Left lung (tissue), 10 donors: ENCODE results near the gene BLTP2. TPM values are rescaled to one million over a fixed set of nuclear protein-coding genes. Genes with fewer than 3 reads are reported as not detected.
A peak's percentile ranks its signal among the peaks of the same experiment; 100 is the strongest.

Experiments
- ATAC-seq: fragments of 200-7000 bp; cut with Tn5 transposase; one replicate; pipeline ENCODE4 v1.9.1; 2020; ENCODE audit warnings: moderate library complexity
- DNase-seq, 4 donors: peaks; one replicate each; pipeline ENCODE4 v3.0.0-alpha.2; 2013 to 2020
- H3K27ac ChIP-seq, 2 donors: fragments of 200-600 bp; sonication (generic) in 1 of 2; one replicate each; pipeline versions ENCODE4 v1.5.0 to v1.8.0; 2020 to 2021
- H3K27me3 ChIP-seq, 2 donors: fragments of 200-600 bp; sonication (generic) in 1 of 2; one replicate each; pipeline versions ENCODE4 v1.5.0 to v1.8.0; 2020 to 2021
- H3K36me3 ChIP-seq, 2 donors: fragments of 200-600 bp; sonication (generic) in 1 of 2; one replicate each; pipeline versions ENCODE4 v1.5.0 to v1.8.0; 2020 to 2021
- H3K4me1 ChIP-seq, 2 donors: fragments of 200-600 bp; one replicate each; pipeline ENCODE4 v1.8.0; 2021
- H3K4me3 ChIP-seq, 2 donors: fragments of 200-600 bp; sonication (generic) in 1 of 2; one replicate each; pipeline versions ENCODE4 v1.5.0 to v1.8.0; 2020 to 2021; ENCODE audit warnings: mild to moderate bottlenecking in 1 of 2
- H3K9me3 ChIP-seq, 2 donors: fragments of 200-600 bp; sonication (generic) in 1 of 2; one replicate each; pipeline versions ENCODE4 v1.5.0 to v1.8.0; 2020 to 2021
- intact Hi-C, 2 donors: fragments of 100-400 bp; cut with DNase I; formaldehyde crosslinking; loops; one replicate each; pipeline versions ENCODE4 v1.11.2 to v1.14.2; 2022
- polyA plus RNA-seq, 6 donors: library from polyadenylated mRNA; unstranded; fragments of 120-200 nt; gene quantifications; one replicate each; pipeline ENCODE4 v1.2.1, GENCODE V29; 2013; ENCODE audit not compliant: insufficient read length in 6 of 6
- total RNA-seq, 2 donors: library from RNA; stranded (reverse); fragmentation: NEBNext Ultra II Directional; extraction: Animal tissue kit (Norgen Biotek cat#: 25700); gene quantifications; one replicate each; pipeline ENCODE4 v1.2.1, GENCODE V29; 2021
- TF ChIP-seq, protein P1 (sequence below), 2 donors: fragments of 200-600 bp; sonication (generic) in 1 of 2; IDR thresholded peaks; one replicate each; pipeline versions ENCODE4 v1.5.0 to v1.8.0; 2021; ENCODE audit warnings: antibody characterized with exemption in 2 of 2
- donor health status: DM: no; HTN: yes; CAD: no.
- donor health status: DM: no; HTN: no; CAD: no.

BLTP2 gene
- total and polyA plus RNA-seq, 8 donors, result 86.8 to 184 (median 93.1) TPM

DNA sequence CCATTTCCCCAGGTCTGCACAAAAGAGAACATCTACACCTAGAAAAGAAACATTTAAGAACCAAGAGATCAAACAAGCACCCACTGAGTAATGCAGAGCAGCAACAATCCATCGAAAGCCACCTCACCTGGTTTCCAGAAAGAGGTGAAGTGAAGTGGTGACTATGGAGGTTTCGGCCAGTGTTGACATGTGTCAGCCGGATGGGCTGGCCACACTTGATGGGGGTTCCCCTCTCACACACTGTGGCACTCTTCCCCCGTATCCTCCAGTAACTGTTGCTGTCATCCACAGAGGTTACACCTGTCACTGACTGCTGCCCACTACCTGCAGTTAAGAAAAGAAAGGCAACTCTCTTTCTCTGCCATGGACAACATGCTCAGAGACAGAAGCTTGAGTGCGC lies 10.2 kb upstream of the BLTP2 start:
- peaks cover 0 to 8% of the 10 kb centered on the region in 2 donors for H3K4me1 ChIP-seq
- H3K27ac ChIP-seq, result no peak overlapping the region
- H3K9me3 ChIP-seq, result no peaks in the 10 kb centered on the region
- H3K27me3 ChIP-seq, result no peaks in the 10 kb centered on the region
- TF ChIP-seq, protein P1, sequence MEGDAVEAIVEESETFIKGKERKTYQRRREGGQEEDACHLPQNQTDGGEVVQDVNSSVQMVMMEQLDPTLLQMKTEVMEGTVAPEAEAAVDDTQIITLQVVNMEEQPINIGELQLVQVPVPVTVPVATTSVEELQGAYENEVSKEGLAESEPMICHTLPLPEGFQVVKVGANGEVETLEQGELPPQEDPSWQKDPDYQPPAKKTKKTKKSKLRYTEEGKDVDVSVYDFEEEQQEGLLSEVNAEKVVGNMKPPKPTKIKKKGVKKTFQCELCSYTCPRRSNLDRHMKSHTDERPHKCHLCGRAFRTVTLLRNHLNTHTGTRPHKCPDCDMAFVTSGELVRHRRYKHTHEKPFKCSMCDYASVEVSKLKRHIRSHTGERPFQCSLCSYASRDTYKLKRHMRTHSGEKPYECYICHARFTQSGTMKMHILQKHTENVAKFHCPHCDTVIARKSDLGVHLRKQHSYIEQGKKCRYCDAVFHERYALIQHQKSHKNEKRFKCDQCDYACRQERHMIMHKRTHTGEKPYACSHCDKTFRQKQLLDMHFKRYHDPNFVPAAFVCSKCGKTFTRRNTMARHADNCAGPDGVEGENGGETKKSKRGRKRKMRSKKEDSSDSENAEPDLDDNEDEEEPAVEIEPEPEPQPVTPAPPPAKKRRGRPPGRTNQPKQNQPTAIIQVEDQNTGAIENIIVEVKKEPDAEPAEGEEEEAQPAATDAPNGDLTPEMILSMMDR (IDR thresholded peaks at IDR 0.05), result no peak
- ATAC-seq, result no peak
- intact Hi-C loops, result no loop called here
- DNase-seq, result no peak
- H3K4me3 ChIP-seq, result no peak overlapping the region
- H3K36me3 ChIP-seq, result peaks cover 0 to 91% of the 10 kb centered on the region in 2 donors

DNA sequence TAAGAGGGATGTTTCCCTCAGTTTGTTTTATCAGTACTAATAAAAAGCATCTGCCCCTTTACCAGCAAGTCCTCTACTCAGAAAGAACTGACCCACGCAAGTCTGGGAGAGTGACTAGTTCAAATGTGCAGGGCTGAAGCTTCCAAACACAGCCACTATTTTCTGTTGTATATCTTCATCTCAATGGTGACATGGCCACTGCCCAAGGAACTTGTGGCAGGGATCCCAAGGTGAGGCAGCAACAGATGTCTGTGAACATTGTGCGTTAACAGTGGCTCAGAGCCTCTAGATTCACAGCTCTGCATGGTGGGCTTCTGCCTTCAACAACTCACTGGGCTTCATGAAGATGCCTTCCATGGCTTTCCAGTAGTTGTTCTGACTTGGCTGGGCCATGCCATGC lies 3.7 kb upstream of the BLTP2 start:
- TF ChIP-seq, protein P1 (IDR thresholded peaks at IDR 0.05), result no peak
- Histone ChIP-seq H3K36me3 (peaks cover 0 to 49% of the 10 kb centered on the region in 2 donors), H3K27ac (no peak overlapping the region), H3K4me3 (no peak overlapping the region), H3K9me3 (no peaks in the 10 kb centered on the region), H3K4me1 (peaks cover 22 to 29% of the 10 kb centered on the region in 2 donors), H3K27me3 (no peaks in the 10 kb centered on the region)
- no peak for ATAC-seq
- no peak for DNase-seq
- intact Hi-C loops, result no loop called here

DNA sequence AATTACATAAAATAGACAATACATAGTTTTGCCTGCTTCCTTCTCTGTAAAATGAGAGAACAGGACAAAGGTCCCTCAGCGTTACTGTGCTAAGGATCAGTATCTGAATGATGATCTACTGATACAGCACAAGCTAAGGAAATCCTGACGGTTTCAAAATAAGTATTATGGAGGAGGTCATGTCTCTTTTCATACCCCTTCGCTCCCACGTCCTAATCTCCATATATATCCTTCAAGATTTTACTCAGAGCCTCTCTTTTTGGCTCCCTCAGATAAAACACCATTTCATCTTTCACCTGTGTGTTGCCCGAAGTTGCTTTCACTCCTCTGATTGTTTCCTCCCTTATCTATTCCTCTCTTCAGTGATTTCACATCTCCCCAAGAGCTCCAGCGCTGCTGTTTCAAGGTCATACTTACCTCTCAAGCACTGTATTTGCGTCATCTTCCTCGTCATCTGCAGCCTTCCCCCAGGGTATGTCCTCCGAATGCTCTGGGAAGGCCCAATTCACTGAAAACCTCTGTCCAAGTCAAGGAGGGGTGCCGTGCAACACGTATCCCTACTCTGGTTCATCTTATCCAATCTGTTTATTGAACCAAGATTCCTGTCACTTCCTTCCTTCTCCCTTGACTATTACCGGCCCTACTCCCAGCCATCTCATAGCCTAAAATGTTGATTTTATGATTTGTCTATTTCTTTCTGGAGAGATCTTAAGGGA lies 1.2 kb upstream of the BLTP2 start:
- DNase-seq (no peak), ATAC-seq (peak; percentile 1)
- Histone ChIP-seq H3K4me3 (peak overlapping the region in 1 of 2 donors; percentile 97), H3K4me1 (peaks cover 29 to 46% of the 10 kb centered on the region in 2 donors), H3K36me3 (peaks cover 0 to 54% of the 10 kb centered on the region in 2 donors), H3K9me3 (no peaks in the 10 kb centered on the region), H3K27me3 (no peaks in the 10 kb centered on the region), H3K27ac (peak overlapping the region; percentile 92)
- TF ChIP-seq, protein P1 (IDR thresholded peaks at IDR 0.05), result no peak
- intact Hi-C loops, result no loop called here

DNA sequence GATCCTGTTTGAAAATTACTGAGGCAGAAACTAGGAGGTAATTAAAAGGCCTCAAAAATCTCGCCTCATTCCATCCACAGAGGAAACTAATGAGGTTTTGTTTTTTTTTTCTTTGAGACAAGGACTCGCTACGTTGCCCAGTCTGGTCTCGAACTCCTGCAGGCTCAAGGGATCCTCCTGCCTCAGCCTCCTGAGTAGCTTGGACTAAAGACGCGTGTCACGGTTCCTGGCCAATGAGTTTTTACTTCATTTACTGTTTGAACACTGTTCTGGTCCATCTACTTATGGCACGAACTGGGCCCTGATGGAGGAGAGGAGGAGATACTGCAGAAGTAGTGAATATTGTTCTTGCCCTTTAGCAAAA lies 600 bp upstream of the BLTP2 start:
- no peak for DNase-seq
- Histone ChIP-seq H3K36me3 (peaks cover 3 to 54% of the 10 kb centered on the region in 2 donors), H3K4me3 (peak overlapping the region; percentile 86 to 97), H3K4me1 (peaks cover 29 to 46% of the 10 kb centered on the region in 2 donors), H3K9me3 (no peaks in the 10 kb centered on the region), H3K27ac (peak overlapping the region; percentile 92), H3K27me3 (no peaks in the 10 kb centered on the region)
- TF ChIP-seq, protein P1 (IDR thresholded peaks at IDR 0.05), result no peak
- no peak for ATAC-seq
- intact Hi-C loops, result no loop called here

DNA sequence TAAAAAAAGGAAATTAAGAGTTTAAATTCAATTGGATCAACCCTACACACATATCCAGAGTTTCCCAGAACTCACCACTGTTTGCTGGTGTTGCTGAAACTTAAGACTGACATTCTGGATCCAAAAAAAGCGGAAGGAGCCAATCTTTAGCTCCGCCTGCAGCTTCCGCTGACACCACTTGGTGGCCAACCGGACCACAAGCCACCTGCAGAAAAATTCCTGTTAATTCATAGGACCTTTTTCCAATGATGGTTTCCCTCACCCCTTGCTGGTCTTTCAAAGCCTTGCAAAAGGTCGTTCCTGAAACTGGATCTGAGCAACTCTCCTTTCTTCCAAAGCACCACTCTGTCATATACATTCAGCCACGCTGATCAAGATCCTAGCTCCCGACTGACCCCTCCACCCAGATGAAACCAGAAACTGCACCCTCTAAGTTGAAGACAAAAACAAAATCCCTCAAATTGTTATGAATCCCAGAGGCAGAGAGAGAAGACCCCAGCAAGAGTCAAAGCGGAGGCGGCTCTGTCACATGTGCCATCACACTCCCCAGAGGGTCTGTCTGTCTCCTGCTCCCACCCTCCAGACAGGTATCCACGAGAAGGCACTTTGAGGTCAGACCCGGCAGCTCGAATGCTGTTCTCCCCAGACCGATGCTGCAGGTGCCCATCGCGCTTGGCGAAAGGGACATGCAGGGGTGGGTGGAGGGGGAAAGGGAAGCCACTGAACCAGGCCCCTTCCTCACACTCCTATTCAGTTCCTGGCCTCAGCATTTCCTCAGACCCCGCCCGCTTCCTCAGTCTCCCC lies 773 bp downstream of the BLTP2 start:
- ATAC-seq, result peak; percentile 17
- H3K4me1 ChIP-seq, result peaks cover 29 to 46% of the 10 kb centered on the region in 2 donors
- H3K36me3 ChIP-seq, result peaks cover 3 to 58% of the 10 kb centered on the region in 2 donors
- no peaks in the 10 kb centered on the region for H3K9me3 ChIP-seq
- intact Hi-C loops, result no loop called here
- peak overlapping the region; percentile 92 for H3K27ac ChIP-seq
- DNase-seq, result peak in 2 of 4 donors; percentile 67 to 83
- TF ChIP-seq, protein P1 (IDR thresholded peaks at IDR 0.05), result peak; percentile 15 to 71
- H3K4me3 ChIP-seq, result peak overlapping the region; percentile 86 to 97
- H3K27me3 ChIP-seq, result no peaks in the 10 kb centered on the region
